ENCODE results near the gene RALGAPA2. TPM values are rescaled to one million over a fixed set of nuclear protein-coding genes. Genes with fewer than 3 reads are reported as not detected.

Gene RALGAPA2
- total and polyA plus RNA-seq, 2 of the 13 experiments (the other 11 are each of a cell fraction or from before 2014, with no cell fraction given) = 13.8 to 17.7 TPM

GRCh38 chr20:20437314-20437713 lies 275.1 kb downstream of the RALGAPA2 start (continued):
- no peak for TF ChIP-seq AKNA (CRISPR knock-in tag; IDR thresholded peaks at IDR 0.05; ENCODE audit: borderline replicate concordance)
- TF ChIP-seq, protein P1, sequence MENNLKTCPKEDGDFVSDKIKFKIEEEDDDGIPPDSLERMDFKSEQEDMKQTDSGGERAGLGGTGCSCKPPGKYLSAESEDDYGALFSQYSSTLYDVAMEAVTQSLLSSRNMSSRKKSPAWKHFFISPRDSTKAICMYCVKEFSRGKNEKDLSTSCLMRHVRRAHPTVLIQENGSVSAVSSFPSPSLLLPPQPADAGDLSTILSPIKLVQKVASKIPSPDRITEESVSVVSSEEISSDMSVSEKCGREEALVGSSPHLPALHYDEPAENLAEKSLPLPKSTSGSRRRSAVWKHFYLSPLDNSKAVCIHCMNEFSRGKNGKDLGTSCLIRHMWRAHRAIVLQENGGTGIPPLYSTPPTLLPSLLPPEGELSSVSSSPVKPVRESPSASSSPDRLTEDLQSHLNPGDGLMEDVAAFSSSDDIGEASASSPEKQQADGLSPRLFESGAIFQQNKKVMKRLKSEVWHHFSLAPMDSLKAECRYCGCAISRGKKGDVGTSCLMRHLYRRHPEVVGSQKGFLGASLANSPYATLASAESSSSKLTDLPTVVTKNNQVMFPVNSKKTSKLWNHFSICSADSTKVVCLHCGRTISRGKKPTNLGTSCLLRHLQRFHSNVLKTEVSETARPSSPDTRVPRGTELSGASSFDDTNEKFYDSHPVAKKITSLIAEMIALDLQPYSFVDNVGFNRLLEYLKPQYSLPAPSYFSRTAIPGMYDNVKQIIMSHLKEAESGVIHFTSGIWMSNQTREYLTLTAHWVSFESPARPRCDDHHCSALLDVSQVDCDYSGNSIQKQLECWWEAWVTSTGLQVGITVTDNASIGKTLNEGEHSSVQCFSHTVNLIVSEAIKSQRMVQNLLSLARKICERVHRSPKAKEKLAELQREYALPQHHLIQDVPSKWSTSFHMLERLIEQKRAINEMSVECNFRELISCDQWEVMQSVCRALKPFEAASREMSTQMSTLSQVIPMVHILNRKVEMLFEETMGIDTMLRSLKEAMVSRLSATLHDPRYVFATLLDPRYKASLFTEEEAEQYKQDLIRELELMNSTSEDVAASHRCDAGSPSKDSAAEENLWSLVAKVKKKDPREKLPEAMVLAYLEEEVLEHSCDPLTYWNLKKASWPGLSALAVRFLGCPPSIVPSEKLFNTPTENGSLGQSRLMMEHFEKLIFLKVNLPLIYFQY (CRISPR knock-in tag; IDR thresholded peaks at IDR 0.05; ENCODE audit: borderline replicate concordance) = no peak
- no peak for TF ChIP-seq CEBPB (IDR thresholded peaks at IDR 0.05; ENCODE audit: borderline replicate concordance, low read depth, low read length)
- no peak for TF ChIP-seq ATM (IDR thresholded peaks at IDR 0.05; ENCODE audit: borderline replicate concordance)
- TF ChIP-seq SP2 (CRISPR knock-in tag; IDR thresholded peaks at IDR 0.05) = no peak
- no peak for TF ChIP-seq PBX3 (CRISPR knock-in tag; IDR thresholded peaks at IDR 0.05; ENCODE audit: borderline replicate concordance)

Measured in HepG2 (cell line).